K562 (cell line): ENCODE measurements around the gene IL1F10. TPM values are rescaled to one million over a fixed set of nuclear protein-coding genes. Genes with fewer than 3 reads are reported as not detected.

Experiments used
- BMI1 ChIP-seq: fragments of 150-350 bp; IDR thresholded peaks from 2 replicates; pipeline ENCODE4 v1.6.1; 2014; ENCODE audit warnings: low read length
- HLTF ChIP-seq: fragments of 450-650 bp; IDR thresholded peaks from 2 replicates; pipeline ENCODE4 v1.6.1; 2016
- ILK ChIP-seq: fragments of 450-650 bp; IDR thresholded peaks from 2 replicates; pipeline ENCODE4 v1.6.1; 2016; ENCODE audit warnings: missing genetic modification characterization, low read depth, mild to moderate bottlenecking, missing compliant biosample characterization, moderate library complexity, borderline replicate concordance
- ZNF212 ChIP-seq: fragments of 450-650 bp; formaldehyde crosslinking; IDR thresholded peaks from 2 replicates; pipeline ENCODE4 v1.4.0; 2020; ENCODE audit warnings: mild to moderate bottlenecking
- ZNF766 ChIP-seq: fragments of 200-800 bp; sonication (Bioruptor generic); conservative IDR thresholded peaks from 2 replicates; pipeline ENCODE4 v1.6.1; 2016; ENCODE audit warnings: missing genetic modification characterization, missing compliant biosample characterization
- polyA plus RNA-seq, 8 experiments: library from polyadenylated mRNA; depleted of rRNA in 4 of 8; stranded (reverse) in 5 of 8; unstranded in 3 of 8; fragments of >200 nt; fragmentation: Nextera tagmentation in 2 of 8; fragmentation: Illumina TruSeq in 1 of 8; extraction: Ambion mirVana in 2 of 8; extraction: Trizol in 1 of 8; gene quantifications; 2 replicates each; pipeline versions ENCODE4 v1.2.1 to v1.2.3, GENCODE V29; 2011 to 2014; ENCODE audit warnings: inconsistent platforms in 1 of 8, missing spikeins in 1 of 8
- total RNA-seq, 7 experiments: library from RNA; depleted of rRNA in 6 of 7; stranded (reverse); fragments of >200 nt in 6 of 7; fragmentation: Illumina TruSeq in 2 of 7; extraction: Trizol in 2 of 7; gene quantifications; 2 replicates each; pipeline versions ENCODE4 v1.2.1 to v1.2.3, GENCODE V29; 2011 to 2021; ENCODE audit warnings: low replicate concordance in 1 of 7
- TF ChIP-seq, protein P1 (sequence below): fragments of 200-600 bp; sonication (generic); IDR thresholded peaks from one replicate; pipeline ENCODE4 v1.6.1; 2012; ENCODE audit warnings: mild to moderate bottlenecking, low read depth, low read length, inconsistent platforms
- TF ChIP-seq, protein P2 (sequence below): fragments of 250-450 bp; sonication (Bioruptor Pico); IDR thresholded peaks from 2 replicates; pipeline ENCODE4 v1.8.0; 2022; ENCODE audit warnings: inconsistent platforms
- TF ChIP-seq, protein P3 (sequence below): sonication (generic); formaldehyde crosslinking; IDR thresholded peaks from 2 replicates; pipeline ENCODE4 v1.8.1; 2022; ENCODE audit warnings: missing genetic modification reagents

IL1F10 gene
- total and polyA plus RNA-seq, 9 of the 15 experiments (the other 6 are each of a cell fraction or from before 2014, with no cell fraction given): not detected

DNA sequence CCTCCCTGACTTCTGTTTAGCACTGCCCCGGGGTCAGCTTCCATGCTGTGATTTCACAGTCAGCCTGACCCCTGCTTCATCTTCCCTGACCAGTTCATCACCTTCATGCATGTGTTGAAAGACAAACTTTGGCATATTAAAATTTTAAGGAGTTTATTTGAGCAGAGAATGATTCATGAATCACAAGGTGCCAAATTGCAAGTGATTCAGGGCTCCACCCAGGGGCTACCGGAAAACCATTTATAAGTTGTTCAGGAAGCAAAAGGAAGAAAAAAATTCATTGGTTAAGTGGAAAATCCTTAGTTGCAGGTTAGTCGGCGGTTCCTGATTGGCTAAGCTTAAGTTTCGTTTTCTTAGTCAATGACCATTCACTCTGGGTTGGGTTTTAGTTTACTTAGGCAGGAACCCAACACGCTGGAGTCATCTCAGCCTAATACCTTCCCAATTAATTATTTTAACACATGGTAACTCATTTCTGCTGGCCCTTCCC, 10.6 kb downstream of the IL1F10 start (continued):
- TF ChIP-seq, protein P1, sequence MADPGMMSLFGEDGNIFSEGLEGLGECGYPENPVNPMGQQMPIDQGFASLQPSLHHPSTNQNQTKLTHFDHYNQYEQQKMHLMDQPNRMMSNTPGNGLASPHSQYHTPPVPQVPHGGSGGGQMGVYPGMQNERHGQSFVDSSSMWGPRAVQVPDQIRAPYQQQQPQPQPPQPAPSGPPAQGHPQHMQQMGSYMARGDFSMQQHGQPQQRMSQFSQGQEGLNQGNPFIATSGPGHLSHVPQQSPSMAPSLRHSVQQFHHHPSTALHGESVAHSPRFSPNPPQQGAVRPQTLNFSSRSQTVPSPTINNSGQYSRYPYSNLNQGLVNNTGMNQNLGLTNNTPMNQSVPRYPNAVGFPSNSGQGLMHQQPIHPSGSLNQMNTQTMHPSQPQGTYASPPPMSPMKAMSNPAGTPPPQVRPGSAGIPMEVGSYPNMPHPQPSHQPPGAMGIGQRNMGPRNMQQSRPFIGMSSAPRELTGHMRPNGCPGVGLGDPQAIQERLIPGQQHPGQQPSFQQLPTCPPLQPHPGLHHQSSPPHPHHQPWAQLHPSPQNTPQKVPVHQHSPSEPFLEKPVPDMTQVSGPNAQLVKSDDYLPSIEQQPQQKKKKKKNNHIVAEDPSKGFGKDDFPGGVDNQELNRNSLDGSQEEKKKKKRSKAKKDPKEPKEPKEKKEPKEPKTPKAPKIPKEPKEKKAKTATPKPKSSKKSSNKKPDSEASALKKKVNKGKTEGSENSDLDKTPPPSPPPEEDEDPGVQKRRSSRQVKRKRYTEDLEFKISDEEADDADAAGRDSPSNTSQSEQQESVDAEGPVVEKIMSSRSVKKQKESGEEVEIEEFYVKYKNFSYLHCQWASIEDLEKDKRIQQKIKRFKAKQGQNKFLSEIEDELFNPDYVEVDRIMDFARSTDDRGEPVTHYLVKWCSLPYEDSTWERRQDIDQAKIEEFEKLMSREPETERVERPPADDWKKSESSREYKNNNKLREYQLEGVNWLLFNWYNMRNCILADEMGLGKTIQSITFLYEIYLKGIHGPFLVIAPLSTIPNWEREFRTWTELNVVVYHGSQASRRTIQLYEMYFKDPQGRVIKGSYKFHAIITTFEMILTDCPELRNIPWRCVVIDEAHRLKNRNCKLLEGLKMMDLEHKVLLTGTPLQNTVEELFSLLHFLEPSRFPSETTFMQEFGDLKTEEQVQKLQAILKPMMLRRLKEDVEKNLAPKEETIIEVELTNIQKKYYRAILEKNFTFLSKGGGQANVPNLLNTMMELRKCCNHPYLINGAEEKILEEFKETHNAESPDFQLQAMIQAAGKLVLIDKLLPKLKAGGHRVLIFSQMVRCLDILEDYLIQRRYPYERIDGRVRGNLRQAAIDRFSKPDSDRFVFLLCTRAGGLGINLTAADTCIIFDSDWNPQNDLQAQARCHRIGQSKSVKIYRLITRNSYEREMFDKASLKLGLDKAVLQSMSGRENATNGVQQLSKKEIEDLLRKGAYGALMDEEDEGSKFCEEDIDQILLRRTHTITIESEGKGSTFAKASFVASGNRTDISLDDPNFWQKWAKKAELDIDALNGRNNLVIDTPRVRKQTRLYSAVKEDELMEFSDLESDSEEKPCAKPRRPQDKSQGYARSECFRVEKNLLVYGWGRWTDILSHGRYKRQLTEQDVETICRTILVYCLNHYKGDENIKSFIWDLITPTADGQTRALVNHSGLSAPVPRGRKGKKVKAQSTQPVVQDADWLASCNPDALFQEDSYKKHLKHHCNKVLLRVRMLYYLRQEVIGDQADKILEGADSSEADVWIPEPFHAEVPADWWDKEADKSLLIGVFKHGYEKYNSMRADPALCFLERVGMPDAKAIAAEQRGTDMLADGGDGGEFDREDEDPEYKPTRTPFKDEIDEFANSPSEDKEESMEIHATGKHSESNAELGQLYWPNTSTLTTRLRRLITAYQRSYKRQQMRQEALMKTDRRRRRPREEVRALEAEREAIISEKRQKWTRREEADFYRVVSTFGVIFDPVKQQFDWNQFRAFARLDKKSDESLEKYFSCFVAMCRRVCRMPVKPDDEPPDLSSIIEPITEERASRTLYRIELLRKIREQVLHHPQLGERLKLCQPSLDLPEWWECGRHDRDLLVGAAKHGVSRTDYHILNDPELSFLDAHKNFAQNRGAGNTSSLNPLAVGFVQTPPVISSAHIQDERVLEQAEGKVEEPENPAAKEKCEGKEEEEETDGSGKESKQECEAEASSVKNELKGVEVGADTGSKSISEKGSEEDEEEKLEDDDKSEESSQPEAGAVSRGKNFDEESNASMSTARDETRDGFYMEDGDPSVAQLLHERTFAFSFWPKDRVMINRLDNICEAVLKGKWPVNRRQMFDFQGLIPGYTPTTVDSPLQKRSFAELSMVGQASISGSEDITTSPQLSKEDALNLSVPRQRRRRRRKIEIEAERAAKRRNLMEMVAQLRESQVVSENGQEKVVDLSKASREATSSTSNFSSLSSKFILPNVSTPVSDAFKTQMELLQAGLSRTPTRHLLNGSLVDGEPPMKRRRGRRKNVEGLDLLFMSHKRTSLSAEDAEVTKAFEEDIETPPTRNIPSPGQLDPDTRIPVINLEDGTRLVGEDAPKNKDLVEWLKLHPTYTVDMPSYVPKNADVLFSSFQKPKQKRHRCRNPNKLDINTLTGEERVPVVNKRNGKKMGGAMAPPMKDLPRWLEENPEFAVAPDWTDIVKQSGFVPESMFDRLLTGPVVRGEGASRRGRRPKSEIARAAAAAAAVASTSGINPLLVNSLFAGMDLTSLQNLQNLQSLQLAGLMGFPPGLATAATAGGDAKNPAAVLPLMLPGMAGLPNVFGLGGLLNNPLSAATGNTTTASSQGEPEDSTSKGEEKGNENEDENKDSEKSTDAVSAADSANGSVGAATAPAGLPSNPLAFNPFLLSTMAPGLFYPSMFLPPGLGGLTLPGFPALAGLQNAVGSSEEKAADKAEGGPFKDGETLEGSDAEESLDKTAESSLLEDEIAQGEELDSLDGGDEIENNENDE: no peak
- TF ChIP-seq, protein P2, sequence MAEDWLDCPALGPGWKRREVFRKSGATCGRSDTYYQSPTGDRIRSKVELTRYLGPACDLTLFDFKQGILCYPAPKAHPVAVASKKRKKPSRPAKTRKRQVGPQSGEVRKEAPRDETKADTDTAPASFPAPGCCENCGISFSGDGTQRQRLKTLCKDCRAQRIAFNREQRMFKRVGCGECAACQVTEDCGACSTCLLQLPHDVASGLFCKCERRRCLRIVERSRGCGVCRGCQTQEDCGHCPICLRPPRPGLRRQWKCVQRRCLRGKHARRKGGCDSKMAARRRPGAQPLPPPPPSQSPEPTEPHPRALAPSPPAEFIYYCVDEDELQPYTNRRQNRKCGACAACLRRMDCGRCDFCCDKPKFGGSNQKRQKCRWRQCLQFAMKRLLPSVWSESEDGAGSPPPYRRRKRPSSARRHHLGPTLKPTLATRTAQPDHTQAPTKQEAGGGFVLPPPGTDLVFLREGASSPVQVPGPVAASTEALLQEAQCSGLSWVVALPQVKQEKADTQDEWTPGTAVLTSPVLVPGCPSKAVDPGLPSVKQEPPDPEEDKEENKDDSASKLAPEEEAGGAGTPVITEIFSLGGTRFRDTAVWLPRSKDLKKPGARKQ: no peak
- TF ChIP-seq HLTF (no peak), BMI1 (no peak), ZNF212 (CRISPR knock-in tag) (no peak), ZNF766 (CRISPR knock-in tag) (no peak), ILK (tag) (no peak)
- TF ChIP-seq, protein P3, sequence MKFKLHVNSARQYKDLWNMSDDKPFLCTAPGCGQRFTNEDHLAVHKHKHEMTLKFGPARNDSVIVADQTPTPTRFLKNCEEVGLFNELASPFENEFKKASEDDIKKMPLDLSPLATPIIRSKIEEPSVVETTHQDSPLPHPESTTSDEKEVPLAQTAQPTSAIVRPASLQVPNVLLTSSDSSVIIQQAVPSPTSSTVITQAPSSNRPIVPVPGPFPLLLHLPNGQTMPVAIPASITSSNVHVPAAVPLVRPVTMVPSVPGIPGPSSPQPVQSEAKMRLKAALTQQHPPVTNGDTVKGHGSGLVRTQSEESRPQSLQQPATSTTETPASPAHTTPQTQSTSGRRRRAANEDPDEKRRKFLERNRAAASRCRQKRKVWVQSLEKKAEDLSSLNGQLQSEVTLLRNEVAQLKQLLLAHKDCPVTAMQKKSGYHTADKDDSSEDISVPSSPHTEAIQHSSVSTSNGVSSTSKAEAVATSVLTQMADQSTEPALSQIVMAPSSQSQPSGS (CRISPR knock-in tag): no peak
